Right lobe of liver (tissue), 4 donors: ENCODE measurements around the gene KLHDC1.

Experiments
- POLR2A ChIP-seq: fragments of 450-650 bp; IDR thresholded peaks from one replicate; pipeline ENCODE4 v1.6.1; 2017; ENCODE audit warnings: antibody characterized with exemption, mild to moderate bottlenecking
- TF ChIP-seq, protein P1 (sequence below), 4 donors: fragments of 200-600 bp in 3 of 4; fragments of 450-650 bp in 1 of 4; IDR thresholded peaks; one replicate each; pipeline versions ENCODE4 v1.5.1 to v1.8.0; 2016 to 2022; ENCODE audit warnings: antibody characterized with exemption in 4 of 4, mild to moderate bottlenecking in 2 of 4
- donor health status: DM: no; HTN: no; CAD: no.
- donor health status: DM: no; HTN: no; CAD: no.
- donor health status: DM: no; HTN: yes; CAD: no.

DNA sequence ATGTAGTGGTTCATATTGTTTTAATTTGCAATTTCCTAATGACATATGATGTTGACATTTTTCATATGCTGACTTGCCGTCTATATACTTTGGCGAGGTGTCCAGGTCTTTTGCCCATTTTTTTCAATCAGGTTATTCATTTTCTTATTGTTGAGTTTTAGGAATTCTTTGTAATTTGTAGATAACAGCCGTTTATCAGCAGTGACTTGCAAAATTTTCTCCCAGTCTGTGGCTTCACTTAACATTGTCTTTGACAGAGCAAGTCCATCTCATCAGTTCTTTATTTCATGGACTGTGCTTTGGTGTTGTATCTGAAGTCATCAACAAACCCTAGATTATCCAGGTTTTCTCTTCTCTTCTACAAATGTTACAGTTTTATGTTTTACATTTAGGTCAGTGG lies 62.5 kb downstream of the KLHDC1 start:
- TF ChIP-seq, protein P1, sequence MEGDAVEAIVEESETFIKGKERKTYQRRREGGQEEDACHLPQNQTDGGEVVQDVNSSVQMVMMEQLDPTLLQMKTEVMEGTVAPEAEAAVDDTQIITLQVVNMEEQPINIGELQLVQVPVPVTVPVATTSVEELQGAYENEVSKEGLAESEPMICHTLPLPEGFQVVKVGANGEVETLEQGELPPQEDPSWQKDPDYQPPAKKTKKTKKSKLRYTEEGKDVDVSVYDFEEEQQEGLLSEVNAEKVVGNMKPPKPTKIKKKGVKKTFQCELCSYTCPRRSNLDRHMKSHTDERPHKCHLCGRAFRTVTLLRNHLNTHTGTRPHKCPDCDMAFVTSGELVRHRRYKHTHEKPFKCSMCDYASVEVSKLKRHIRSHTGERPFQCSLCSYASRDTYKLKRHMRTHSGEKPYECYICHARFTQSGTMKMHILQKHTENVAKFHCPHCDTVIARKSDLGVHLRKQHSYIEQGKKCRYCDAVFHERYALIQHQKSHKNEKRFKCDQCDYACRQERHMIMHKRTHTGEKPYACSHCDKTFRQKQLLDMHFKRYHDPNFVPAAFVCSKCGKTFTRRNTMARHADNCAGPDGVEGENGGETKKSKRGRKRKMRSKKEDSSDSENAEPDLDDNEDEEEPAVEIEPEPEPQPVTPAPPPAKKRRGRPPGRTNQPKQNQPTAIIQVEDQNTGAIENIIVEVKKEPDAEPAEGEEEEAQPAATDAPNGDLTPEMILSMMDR (IDR thresholded peaks at IDR 0.05): no peak
- no peak for TF ChIP-seq POLR2A
